Hepatocyte (in vitro differentiated cells): ENCODE results near the gene FA2H. TPM values are rescaled to one million over a fixed set of nuclear protein-coding genes. Genes with fewer than 3 reads are reported as not detected.

Source experiments
- DNase-seq: peaks from one replicate; pipeline ENCODE4 v3.0.0-alpha.2; 2016; ENCODE audit warnings: low spot score
- H2AFZ ChIP-seq: fragments of 200-600 bp; sonication (generic); 2 replicates; pipeline ENCODE4 v1.6.0; 2016; ENCODE audit warnings: antibody characterized with exemption, mild to moderate bottlenecking
- H3K27ac ChIP-seq: fragments of 200-600 bp; sonication (generic); 2 replicates; pipeline ENCODE4 v1.5.1; 2016; ENCODE audit warnings: mild to moderate bottlenecking
- H3K27me3 ChIP-seq: fragments of 200-600 bp; sonication (generic); 2 replicates; pipeline ENCODE4 v1.6.1; 2016
- H3K36me3 ChIP-seq: fragments of 200-600 bp; sonication (generic); replicated peaks from 2 replicates; pipeline ENCODE4 v1.5.1; 2016; ENCODE audit warnings: low read depth; ENCODE audit not compliant: insufficient read depth
- H3K4me1 ChIP-seq: fragments of 200-600 bp; sonication (generic); 2 replicates; pipeline ENCODE4 v1.5.1; 2016; ENCODE audit warnings: mild to moderate bottlenecking, moderate library complexity; ENCODE audit not compliant: insufficient read depth
- H3K4me2 ChIP-seq: fragments of 200-600 bp; sonication (generic); 2 replicates; pipeline ENCODE4 v1.6.0; 2016
- H3K4me3 ChIP-seq: fragments of 200-600 bp; sonication (generic); 2 replicates; pipeline ENCODE4 v1.5.1; 2016; ENCODE audit warnings: mild to moderate bottlenecking
- H3K79me2 ChIP-seq: fragments of 200-600 bp; sonication (generic); 2 replicates; pipeline ENCODE4 v1.6.0; 2017; ENCODE audit warnings: mild to moderate bottlenecking
- H3K9me2 ChIP-seq: fragments of 200-600 bp; sonication (generic); replicated peaks from 2 replicates; pipeline ENCODE4 v1.6.0; 2017; ENCODE audit warnings: mild to moderate bottlenecking; ENCODE audit not compliant: insufficient read depth
- H3K9me3 ChIP-seq: fragments of 200-600 bp; sonication (generic); 2 replicates; pipeline ENCODE4 v1.5.1; 2016; ENCODE audit warnings: low read depth, mild to moderate bottlenecking
- H4K20me1 ChIP-seq: fragments of 200-600 bp; sonication (generic); 2 replicates; pipeline ENCODE4 v1.6.0; 2016; ENCODE audit warnings: mild to moderate bottlenecking; ENCODE audit not compliant: insufficient read depth, poor library complexity, severe bottlenecking
- CTCF ChIP-seq: fragments of 200-600 bp; sonication (generic); IDR thresholded peaks from 2 replicates; pipeline ENCODE4 v1.5.1; 2016; ENCODE audit warnings: antibody characterized with exemption, mild to moderate bottlenecking; ENCODE audit not compliant: poor library complexity
- EZH2 ChIP-seq: fragments of 200-600 bp; sonication (generic); IDR thresholded peaks from 2 replicates; pipeline ENCODE4 v1.6.1; 2016; ENCODE audit warnings: antibody characterized with exemption, mild to moderate bottlenecking, borderline replicate concordance
- EZH2phosphoT487 ChIP-seq: fragments of 200-600 bp; sonication (generic); IDR thresholded peaks from one replicate; pipeline ENCODE4 v1.6.1; 2018; ENCODE audit warnings: antibody characterized with exemption, mild to moderate bottlenecking, low read depth, moderate library complexity; ENCODE audit not compliant: unreplicated experiment, severe bottlenecking
- WGBS: methylation state at CpG from one replicate; pipeline ENCODE4 v1.1.6; 2016; ENCODE audit warnings: low lambda C conversion rate; ENCODE audit errors: missing lambda C conversion rate; 5-methylcytosine and 5-hydroxymethylcytosine counted together
- polyA plus RNA-seq: library from polyadenylated mRNA; unstranded; fragments of >200 nt; fragmentation: Nextera tagmentation; extraction: Ambion mirVana; gene quantifications from 2 replicates; pipeline ENCODE4 v1.2.1, GENCODE V29; 2016
- total RNA-seq: library from RNA; depleted of rRNA; stranded (reverse); fragments of >200 nt; gene quantifications from 2 replicates; pipeline ENCODE4 v1.2.3, GENCODE V29; 2014

Gene FA2H
- total and polyA plus RNA-seq, 2 experiments from 2014 or later = 2.1 to 7.8 TPM

- DNase-seq = no peak
- H3K4me2 ChIP-seq = no peak overlapping the region
- no peaks in the 10 kb centered on the region for H3K27me3 ChIP-seq
- H3K27ac ChIP-seq = no peak overlapping the region
- H3K9me2 ChIP-seq = no peaks in the 10 kb centered on the region
- H2AFZ ChIP-seq = no peak overlapping the region
- H3K36me3 ChIP-seq = no peaks in the 10 kb centered on the region
- WGBS = 95% methylated on average over 3 of the region's 3 CpGs
- H3K4me1 ChIP-seq = no peaks in the 10 kb centered on the region
- TF ChIP-seq EZH2 (no peak), CTCF (no peak), EZH2phosphoT487 (no peak)
- no peaks in the 10 kb centered on the region for H3K79me2 ChIP-seq
- H4K20me1 ChIP-seq = no peaks in the 10 kb centered on the region
- H3K4me3 ChIP-seq = no peak overlapping the region
- H3K9me3 ChIP-seq = no peaks in the 10 kb centered on the region
Observed at GRCh38 chr16:74759564-74759963, 15.1 kb downstream of the FA2H start.

- Histone ChIP-seq H3K4me1 (no peaks in the 10 kb centered on the region), H3K27ac (no peak overlapping the region), H3K4me2 (no peak overlapping the region), H3K9me3 (no peaks in the 10 kb centered on the region), H3K79me2 (no peaks in the 10 kb centered on the region), H2AFZ (no peak overlapping the region), H3K27me3 (no peaks in the 10 kb centered on the region), H3K36me3 (no peaks in the 10 kb centered on the region), H4K20me1 (no peaks in the 10 kb centered on the region), H3K4me3 (no peak overlapping the region), H3K9me2 (no peaks in the 10 kb centered on the region)
- no peak for TF ChIP-seq EZH2
- TF ChIP-seq EZH2phosphoT487 = no peak
- no peak for TF ChIP-seq CTCF
- 90% methylated on average over 4 of the region's 4 CpGs for WGBS
- DNase-seq = no peak
Observed at GRCh38 chr16:74758801-74759200, 15.8 kb downstream of the FA2H start.

GRCh38 chr16:74757349-74757748 is 17.3 kb downstream of the FA2H start:
- Histone ChIP-seq H3K36me3 (no peaks in the 10 kb centered on the region), H3K9me2 (no peaks in the 10 kb centered on the region), H3K4me2 (no peak overlapping the region), H2AFZ (no peak overlapping the region), H3K27me3 (no peaks in the 10 kb centered on the region), H3K4me3 (no peak overlapping the region), H3K79me2 (no peaks in the 10 kb centered on the region), H4K20me1 (no peaks in the 10 kb centered on the region), H3K4me1 (no peaks in the 10 kb centered on the region), H3K27ac (no peak overlapping the region), H3K9me3 (no peaks in the 10 kb centered on the region)
- TF ChIP-seq CTCF (no peak), EZH2 (no peak), EZH2phosphoT487 (no peak)
- DNase-seq = no peak
- WGBS = 79% methylated on average over 4 of the region's 4 CpGs

GRCh38 chr16:74756203-74756602 is 18.4 kb downstream of the FA2H start:
- Histone ChIP-seq H3K4me1 (no peaks in the 10 kb centered on the region), H3K36me3 (no peaks in the 10 kb centered on the region), H3K79me2 (no peaks in the 10 kb centered on the region), H3K9me3 (no peaks in the 10 kb centered on the region), H3K4me2 (no peak overlapping the region), H4K20me1 (no peaks in the 10 kb centered on the region), H3K27ac (no peak overlapping the region), H3K9me2 (no peaks in the 10 kb centered on the region), H3K27me3 (no peaks in the 10 kb centered on the region), H3K4me3 (no peak overlapping the region), H2AFZ (no peak overlapping the region)
- TF ChIP-seq EZH2phosphoT487 (no peak), CTCF (no peak), EZH2 (no peak)
- WGBS = 42% methylated on average over 6 of the region's 6 CpGs
- DNase-seq = no peak
